SK-N-SH treated with all-trans-retinoic acid at 6 μM for 48 hours (cell line): ENCODE data around the gene ARHGAP28.

Experiments
- ARNTL ChIP-seq: fragments of 450-650 bp; formaldehyde crosslinking; IDR thresholded peaks from 2 replicates; pipeline ENCODE4 v1.5.0; 2020; ENCODE audit warnings: low read depth, mild to moderate bottlenecking, moderate library complexity, borderline replicate concordance
- CSDC2 ChIP-seq: fragments of 250-450 bp; sonication (Bioruptor Pico); IDR thresholded peaks from 2 replicates; pipeline ENCODE4 v1.5.0; 2020; ENCODE audit warnings: mild to moderate bottlenecking, moderate library complexity
- GLIS3 ChIP-seq: fragments of 250-450 bp; sonication (Bioruptor Pico); IDR thresholded peaks from 2 replicates; pipeline ENCODE4 v1.5.0; 2020; ENCODE audit warnings: mild to moderate bottlenecking, moderate library complexity
- OSR1 ChIP-seq: fragments of 250-450 bp; sonication (Bioruptor Pico); IDR thresholded peaks from 2 replicates; pipeline ENCODE4 v1.8.0; 2022; ENCODE audit warnings: moderate library complexity, mild to moderate bottlenecking, inconsistent platforms
- PATZ1 ChIP-seq: fragments of 250-450 bp; sonication (Bioruptor Pico); IDR thresholded peaks from 2 replicates; pipeline ENCODE4 v1.8.0; 2020; ENCODE audit warnings: mild to moderate bottlenecking, moderate library complexity, borderline replicate concordance
- PPARA ChIP-seq: fragments of 250-450 bp; sonication (Bioruptor Pico); IDR thresholded peaks from 2 replicates; pipeline ENCODE4 v1.5.0; 2020; ENCODE audit warnings: mild to moderate bottlenecking, borderline replicate concordance
- RARB ChIP-seq: fragments of 250-450 bp; sonication (Bioruptor Pico); IDR thresholded peaks from 2 replicates; pipeline ENCODE4 v1.8.0; 2021; ENCODE audit warnings: mild to moderate bottlenecking, moderate library complexity
- TCF4 ChIP-seq: fragments of 250-450 bp; sonication (Bioruptor Pico); IDR thresholded peaks from 2 replicates; pipeline ENCODE4 v1.8.0; 2021; ENCODE audit warnings: mild to moderate bottlenecking, moderate library complexity, borderline replicate concordance
- ZFP3 ChIP-seq: fragments of 250-450 bp; sonication (Bioruptor Pico); IDR thresholded peaks from 2 replicates; pipeline ENCODE4 v1.5.0; 2020; ENCODE audit warnings: mild to moderate bottlenecking, moderate library complexity
- ZNF70 ChIP-seq: fragments of 450-650 bp; formaldehyde crosslinking; IDR thresholded peaks from 2 replicates; pipeline ENCODE4 v1.5.0; 2020; ENCODE audit warnings: mild to moderate bottlenecking, moderate library complexity
- ZNF8 ChIP-seq: fragments of 450-650 bp; formaldehyde crosslinking; IDR thresholded peaks from 2 replicates; pipeline ENCODE4 v1.5.0; 2020; ENCODE audit warnings: mild to moderate bottlenecking, moderate library complexity
- TF ChIP-seq, protein P1 (sequence below): fragments of 250-450 bp; sonication (Bioruptor Pico); IDR thresholded peaks from 2 replicates; pipeline ENCODE4 v1.5.1; 2020; ENCODE audit warnings: low read depth, mild to moderate bottlenecking, moderate library complexity
- TF ChIP-seq, protein P2 (sequence below): fragments of 250-450 bp; sonication (Bioruptor Pico); IDR thresholded peaks from 2 replicates; pipeline ENCODE4 v1.5.0; 2020; ENCODE audit warnings: mild to moderate bottlenecking, moderate library complexity

DNA sequence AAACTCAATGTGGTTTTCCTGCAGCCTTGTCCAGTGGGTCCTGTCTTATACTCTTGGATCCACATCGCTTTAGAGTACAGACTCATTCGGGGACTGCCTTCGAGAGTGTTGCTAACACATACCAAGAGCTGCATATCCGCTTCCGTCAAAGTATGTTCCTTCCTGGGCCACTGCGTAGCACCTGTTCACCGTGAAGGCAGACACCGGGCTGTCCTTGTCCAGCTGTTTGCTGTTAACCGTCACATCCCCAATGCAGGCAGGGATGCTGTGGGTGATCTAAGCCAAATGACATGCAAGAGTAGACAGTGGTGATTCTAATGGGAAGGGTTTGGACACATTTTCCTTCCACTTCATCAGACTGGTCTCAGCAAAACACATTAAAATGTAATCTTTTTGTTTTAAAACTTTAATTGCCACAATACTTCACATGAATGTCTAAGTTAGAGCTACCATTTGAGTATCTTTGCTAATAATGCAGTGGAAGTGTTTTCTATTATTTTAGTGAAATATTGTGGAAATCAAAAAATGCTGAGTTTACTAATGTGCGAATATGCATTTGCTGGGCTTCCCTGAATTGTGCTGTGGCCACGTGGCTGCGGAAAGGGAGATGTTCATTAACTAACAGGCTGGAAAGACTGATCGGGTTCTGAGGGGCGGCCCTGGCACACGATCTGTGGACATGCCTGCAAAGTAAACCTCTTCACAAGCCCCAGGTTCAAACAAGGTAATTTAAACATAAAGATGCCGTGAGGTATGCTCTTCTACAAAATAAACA, 219.0 kb downstream of the ARHGAP28 start:
- TF ChIP-seq ARNTL (CRISPR knock-in tag) (no peak), GLIS3 (CRISPR knock-in tag) (no peak), PATZ1 (CRISPR knock-in tag) (no peak), PPARA (no peak), ZNF8 (CRISPR knock-in tag) (no peak), ZFP3 (CRISPR knock-in tag) (no peak), OSR1 (CRISPR knock-in tag) (no peak), RARB (no peak), CSDC2 (CRISPR knock-in tag) (no peak), ZNF70 (CRISPR knock-in tag) (no peak), TCF4 (CRISPR knock-in tag) (no peak)
- TF ChIP-seq, protein P1, sequence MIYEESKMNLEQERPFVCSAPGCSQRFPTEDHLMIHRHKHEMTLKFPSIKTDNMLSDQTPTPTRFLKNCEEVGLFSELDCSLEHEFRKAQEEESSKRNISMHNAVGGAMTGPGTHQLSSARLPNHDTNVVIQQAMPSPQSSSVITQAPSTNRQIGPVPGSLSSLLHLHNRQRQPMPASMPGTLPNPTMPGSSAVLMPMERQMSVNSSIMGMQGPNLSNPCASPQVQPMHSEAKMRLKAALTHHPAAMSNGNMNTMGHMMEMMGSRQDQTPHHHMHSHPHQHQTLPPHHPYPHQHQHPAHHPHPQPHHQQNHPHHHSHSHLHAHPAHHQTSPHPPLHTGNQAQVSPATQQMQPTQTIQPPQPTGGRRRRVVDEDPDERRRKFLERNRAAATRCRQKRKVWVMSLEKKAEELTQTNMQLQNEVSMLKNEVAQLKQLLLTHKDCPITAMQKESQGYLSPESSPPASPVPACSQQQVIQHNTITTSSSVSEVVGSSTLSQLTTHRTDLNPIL = no peak
- TF ChIP-seq, protein P2, sequence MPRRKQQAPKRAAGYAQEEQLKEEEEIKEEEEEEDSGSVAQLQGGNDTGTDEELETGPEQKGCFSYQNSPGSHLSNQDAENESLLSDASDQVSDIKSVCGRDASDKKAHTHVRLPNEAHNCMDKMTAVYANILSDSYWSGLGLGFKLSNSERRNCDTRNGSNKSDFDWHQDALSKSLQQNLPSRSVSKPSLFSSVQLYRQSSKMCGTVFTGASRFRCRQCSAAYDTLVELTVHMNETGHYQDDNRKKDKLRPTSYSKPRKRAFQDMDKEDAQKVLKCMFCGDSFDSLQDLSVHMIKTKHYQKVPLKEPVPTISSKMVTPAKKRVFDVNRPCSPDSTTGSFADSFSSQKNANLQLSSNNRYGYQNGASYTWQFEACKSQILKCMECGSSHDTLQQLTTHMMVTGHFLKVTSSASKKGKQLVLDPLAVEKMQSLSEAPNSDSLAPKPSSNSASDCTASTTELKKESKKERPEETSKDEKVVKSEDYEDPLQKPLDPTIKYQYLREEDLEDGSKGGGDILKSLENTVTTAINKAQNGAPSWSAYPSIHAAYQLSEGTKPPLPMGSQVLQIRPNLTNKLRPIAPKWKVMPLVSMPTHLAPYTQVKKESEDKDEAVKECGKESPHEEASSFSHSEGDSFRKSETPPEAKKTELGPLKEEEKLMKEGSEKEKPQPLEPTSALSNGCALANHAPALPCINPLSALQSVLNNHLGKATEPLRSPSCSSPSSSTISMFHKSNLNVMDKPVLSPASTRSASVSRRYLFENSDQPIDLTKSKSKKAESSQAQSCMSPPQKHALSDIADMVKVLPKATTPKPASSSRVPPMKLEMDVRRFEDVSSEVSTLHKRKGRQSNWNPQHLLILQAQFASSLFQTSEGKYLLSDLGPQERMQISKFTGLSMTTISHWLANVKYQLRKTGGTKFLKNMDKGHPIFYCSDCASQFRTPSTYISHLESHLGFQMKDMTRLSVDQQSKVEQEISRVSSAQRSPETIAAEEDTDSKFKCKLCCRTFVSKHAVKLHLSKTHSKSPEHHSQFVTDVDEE (CRISPR knock-in tag) = no peak
